GM04503 (cell line): ENCODE results near the gene PTPRG.
"Not testable (repeated sequence)": the region's sequence is repeated elsewhere in the genome, so short reads cannot be mapped to it uniquely, and the experiment has no call there.

ENCODE experiments used
- DNase-seq: peaks from one replicate; pipeline ENCODE4 v3.0.0-alpha.2; 2012; ENCODE audit warnings: low read depth

Gene PTPRG

DNA sequence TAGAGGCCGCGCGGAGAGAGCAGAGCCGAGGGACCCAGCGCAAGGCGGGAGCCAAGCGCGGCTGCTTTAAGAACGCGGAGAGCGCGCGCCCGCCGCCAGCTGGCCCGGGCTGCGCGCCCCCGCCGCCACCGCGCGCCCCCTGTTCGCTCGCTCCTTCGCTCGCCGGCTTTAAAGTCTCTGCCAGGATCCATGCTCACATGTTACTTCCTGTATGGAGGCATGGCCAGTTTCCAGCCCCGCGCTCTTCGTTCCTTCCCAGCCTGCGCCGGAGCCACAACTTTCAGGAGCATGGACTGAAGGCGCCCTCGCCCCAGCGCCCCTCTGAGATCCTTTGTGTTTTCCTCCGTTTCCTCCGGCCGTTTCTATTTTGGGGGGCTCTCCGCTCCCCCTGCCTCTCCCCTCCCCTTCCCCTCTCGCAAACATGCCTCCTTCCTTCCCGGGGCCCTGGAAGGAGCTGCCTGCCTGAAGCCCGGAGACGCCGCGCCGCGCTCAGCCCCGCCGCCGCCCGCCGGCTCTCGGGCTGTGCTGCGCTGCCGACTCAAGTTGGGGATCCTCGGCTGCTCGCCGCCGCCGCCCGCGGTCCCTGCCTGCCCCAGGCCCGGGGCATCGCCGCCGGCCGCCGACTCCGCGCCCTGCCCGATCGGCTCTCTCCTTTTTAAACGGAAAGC, at the start of gene PTPRG:
PTPRG (plus strand) TSS at position 198 of the 668 bp plus-strand sequence. CDS start 717 bp downstream, outside the sequence.
- peak; percentile 69 for DNase-seq

DNA sequence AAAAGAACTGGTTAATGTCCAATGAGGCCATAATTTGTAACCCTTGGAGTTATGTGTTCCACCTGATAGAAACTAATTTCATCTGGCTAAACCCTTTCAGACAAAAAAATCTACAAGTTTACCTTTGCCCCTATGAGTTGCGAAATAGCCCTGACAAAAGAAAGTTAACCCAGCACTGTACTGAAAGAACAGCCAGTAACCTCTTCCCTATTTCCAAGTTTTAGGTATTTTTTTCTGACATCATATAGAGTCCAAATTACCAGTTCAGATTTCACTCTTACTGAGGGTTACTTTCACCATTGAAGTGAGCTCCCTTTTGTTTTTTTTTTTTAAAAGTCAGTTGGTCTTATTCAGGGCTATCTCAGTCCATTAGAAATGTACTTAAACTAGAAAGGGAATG, 42.8 kb upstream of the PTPRG start:
- no peak for DNase-seq

DNA sequence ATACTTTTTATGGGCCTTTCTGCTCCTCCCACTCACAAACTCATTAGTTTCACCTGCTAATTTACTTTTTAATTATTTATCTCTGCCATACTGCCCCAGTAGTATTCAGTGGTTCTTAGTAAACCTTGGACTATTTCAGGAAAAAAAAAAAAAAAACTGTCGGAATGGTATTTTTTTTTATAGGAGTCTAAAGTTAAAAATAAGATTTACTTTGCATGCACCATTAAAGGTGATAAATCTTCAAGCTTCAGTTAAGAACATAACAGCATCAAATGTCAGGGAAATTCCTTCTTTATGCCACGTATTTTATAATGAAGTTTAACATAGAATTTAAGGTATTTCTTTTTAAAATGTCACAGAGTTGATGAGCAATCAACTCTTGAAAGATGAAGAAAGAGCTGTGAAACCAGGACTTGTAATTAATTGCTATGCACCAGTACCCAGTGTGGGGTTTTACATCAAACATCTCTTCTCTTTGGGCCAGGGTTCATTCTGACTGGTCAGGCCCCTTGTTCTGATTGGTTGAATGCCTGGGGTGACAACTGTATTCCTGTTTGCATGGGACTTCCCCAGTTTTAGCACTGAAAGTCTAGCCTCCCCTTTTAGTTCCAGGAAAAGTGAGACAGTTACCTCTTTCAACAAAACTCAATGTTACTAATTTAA, 40.3 kb upstream of the PTPRG start:
- no peak for DNase-seq

DNA sequence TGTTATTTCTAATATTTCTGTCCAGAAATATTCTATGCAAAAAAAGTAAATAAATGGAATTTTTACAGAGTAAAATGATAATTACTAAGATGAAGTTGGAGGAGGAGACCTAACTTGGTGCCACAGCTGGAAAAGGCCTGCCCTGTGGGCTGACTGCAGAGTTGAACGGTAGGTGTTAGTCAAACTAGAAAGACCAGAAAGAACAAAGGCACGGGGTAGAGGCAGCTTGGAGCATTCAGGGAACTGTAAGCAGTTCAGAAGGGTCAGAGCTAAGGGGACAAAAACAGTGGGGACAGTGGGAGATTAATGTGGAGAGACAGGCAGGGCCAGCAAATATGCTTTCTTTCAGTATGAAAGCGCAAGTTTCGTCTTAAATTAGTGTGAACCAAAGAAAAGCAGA, 39.3 kb upstream of the PTPRG start:
- no peak for DNase-seq

DNA sequence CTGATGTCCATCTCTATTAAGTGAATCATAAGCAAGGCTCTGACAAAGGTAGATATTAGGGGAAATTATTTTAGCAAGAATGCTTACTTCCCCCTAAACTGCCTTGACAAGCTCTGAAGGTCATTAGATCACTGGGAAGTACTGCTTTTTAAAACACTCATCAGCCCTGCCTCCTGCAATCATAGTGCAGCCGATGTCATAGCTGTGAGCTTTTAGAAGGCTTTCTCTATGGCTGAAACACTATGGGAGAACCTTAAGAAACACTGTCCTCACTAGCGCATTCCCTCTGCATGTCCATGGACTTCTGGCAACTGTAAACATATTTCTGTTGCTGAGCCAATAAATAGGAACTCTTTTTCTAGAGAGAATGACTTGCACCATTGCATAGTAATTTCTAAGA, 38.7 kb upstream of the PTPRG start:
- DNase-seq, result no peak

DNA sequence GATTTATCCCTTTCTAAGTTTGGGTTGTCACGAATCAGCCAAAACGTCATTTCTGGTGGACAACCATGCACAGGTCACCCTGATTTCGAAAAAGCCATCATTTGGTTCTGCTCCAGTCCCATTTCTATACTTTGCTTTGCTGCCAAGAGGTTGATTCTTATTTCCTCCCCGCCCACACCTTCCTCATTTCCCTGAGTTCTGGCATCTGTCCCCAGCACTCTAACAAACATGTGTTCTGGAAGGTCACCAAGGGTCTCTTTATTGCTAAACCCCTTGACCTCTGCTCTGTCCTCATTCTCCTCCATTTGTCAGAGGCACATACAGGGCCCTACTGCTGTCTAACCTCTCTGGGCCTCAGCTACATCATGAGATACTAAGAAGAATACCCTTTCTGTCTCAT, 36.4 kb upstream of the PTPRG start:
- DNase-seq, result no peak

DNA sequence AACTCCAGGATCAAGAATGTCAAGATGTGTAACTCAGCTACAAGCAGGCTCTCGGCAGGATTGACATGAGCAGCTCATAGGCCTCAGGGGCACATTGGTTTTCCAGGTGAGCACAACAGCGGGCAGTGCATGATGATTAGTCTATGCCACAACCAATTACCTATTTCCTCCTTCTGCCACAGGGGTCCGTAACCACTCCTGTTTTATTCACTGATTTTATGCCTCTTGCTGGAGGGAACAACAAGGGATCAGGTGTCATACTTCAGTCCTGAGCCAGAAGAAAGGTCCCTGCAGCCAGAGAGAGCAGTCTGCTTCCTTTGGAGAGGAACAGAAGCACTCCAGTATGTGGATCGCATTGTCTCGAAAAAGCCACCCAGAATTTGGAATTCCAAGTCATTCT, 35.1 kb upstream of the PTPRG start:
- no peak for DNase-seq

DNA sequence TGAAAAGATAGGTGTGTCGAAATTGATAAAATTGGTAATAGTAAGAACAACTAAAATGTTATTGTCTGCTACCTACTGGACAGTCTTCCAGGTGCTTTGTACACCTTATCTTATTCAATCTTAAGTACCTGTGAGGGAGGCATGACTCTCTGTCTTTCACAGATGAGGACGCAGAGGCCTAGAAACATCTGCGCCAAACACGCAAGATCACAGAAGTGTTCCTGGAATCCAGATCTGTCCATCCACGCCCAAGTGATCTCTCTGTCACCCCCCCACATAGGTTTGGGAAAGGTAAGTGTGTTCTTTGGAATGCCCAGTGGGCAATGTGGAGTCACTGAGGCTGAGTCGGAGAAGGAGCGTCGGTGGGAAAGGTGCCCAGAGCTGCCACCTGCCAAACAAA, 34.4 kb upstream of the PTPRG start:
- no peak for DNase-seq

DNA sequence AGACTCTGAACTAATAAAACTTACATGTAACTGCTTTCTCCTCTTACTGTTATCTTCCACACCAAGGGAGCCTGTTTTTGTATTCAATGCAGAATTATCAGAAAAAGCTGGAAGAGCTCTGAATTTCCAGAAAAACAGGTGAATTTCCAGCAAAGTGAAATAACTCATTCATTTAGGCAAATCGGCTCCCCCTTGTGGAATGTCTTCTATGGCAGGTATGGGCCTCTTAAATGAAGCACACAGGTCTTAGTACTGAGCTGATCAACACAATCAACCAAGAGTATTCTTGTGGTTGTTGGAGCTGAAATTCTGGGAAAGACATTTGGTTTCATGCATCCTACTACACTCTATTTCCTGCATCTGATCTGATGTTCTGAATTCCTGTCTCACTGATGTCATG, 31.0 kb upstream of the PTPRG start:
- no peak for DNase-seq

DNA sequence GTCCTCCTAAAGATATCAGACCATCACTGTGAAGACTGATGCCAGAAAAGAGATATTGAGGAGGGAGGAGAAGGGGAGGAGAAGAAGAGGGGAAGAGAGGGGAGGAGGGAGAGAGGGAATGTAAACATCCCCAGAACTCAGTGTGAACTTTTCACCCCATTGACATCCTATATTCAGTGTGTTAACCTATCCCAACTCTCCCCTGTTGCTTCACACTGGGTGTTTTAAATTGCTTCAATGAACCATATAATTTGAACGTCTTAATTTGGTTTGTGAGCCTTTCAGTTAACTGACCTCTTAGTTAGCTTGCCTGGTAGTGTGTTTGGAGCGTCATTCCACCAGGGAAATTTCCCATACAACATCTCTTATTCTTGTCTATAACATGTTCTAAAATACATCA, 29.8 kb upstream of the PTPRG start:
- DNase-seq, result no peak

DNA sequence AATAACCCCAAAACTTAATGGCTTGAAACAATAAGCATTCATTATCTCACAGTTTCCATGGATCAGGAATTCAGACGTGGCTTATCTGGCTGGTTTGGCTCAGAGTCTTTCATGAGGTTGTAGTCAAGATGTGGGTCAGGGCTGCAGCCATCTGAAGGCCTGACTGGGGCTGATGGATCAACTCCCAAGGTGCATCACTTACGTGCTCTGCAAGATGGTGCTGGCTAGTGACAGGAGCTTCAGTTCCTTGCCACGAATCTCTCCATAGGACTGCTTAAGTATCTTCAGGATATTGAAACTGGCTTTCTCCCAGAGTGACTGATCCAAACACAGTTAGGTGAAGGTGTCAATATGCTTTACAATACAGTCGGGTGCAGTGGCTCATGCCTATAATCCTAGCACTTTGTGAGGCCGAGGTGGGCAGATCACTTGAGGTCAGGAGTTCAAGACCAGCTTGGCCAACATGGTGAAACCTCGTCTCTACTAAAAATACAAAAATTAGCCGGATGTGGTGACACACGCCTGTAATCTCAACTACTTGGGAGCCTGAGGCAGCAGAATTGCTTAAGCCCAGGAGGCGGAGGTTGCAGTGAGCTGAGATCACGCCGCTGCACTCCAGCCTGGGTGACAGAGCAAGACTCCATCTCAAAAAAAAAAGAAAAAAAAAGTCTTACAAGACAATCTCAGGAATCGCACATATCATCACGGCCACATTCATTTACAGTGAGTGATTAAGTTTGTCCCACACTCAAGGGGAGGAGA, 28.5 kb upstream of the PTPRG start:
- DNase-seq, result no peak

DNA sequence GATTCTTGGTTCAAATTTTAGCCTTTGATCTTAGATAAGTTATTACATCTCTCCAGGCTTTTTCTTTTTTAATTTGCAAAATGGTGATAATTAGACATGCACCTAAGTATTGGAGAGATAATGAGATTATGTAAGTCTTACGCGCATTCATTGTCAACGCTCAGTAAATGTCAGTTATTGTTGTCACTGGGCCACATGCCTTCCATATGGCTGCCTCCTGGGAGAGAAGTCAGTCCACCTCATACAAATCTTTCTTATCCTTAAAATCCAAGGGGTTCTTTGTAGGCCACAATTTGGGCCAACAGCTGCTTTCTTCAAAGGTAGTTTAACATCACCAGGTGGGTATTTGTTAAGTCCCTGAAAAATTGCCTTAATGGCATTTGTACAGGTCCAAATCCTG, 25.5 kb upstream of the PTPRG start:
- DNase-seq, result no peak

DNA sequence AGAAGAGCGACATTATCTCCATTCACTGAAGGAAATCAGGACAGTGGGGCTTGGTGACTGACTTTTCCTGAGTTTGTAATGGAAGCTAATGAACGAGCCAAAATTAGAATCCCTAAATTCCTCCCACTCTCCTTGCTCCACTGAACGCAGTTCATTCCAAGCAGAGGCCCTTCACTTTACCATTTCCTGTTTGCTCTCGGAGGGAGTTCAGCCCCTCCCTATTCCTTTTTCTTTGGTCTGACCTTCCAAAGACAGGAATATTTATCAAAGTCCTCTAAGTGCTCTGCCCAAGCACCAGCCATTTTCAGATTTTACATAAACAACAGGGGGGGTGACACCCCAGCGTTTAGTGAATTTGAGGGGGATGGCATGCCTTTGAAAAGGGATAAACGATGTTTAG, 24.0 kb upstream of the PTPRG start:
- no peak for DNase-seq

DNA sequence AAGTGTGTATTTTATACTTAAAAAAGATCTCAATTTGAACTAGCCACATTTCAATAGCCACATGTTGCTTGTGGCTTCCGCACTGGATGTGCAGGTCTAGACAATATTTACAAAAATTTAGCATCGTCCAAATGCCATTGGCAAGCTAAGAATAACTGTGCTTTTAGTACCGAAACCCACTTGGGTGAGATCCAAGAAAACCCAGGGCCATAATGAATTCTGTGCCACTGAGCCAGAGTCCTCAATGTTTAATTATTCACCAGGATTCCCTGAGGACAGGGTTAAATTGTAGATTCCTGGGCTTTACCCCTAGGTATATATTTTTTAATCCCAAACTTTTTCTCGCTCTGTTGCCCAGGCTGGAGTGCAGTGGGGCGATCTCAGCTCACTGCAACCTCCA, 22.9 kb upstream of the PTPRG start:
- no peak for DNase-seq

DNA sequence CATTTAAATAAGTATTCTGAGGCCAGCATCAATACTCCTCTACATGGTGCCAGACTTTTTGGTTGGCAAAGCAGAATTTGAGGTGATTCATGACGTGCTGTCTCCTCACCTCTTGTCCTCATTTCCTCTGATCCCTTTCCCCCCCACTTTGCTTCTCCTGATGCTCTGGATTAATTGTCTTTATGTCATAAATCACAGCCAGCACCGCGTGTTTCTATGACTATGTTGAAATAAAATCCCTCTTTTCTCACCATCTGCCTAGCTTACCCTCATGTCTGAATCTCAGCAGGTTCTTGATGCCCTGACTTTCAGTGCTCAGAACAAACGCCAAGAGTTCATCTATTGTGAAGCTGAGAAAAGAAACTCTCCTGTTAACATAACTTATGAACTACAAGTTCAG, 19.7 kb upstream of the PTPRG start:
- DNase-seq, result no peak

DNA sequence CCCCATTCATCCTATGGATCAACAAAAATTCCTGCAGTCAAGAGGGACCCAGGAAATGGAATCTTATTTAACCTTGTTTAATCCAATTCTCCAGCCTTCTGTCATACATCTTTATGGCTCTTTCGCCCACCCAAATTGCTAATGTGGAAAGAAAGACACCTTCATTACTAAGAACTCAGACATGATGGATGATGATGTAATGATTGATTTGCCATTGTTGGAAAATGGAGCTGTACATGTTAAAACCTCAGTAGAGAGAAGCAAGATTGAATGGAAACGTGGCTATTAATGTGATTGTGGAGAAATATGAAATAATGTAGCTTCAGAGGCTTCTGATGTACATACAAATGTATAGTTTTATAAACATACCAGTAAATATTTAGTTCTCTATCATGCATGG, 15.7 kb upstream of the PTPRG start:
- no peak for DNase-seq

DNA sequence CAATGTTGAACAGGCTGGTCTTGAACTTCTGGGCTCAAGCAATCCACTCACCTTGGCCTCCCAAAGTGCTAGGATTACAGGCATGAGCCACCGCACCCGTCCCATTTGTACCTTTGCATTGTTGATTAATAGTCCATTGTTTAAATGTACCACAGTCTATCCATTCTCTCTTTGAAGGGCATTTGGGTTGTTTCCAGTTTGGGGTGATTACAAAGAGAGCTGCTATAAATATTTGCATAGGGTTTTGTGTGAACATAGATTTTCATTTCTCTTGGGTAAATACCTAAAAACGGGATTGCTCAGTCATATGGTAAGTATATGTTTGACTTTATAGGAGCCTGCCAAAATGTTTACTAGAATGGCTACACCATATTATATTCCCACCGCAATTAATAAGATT, 13.7 kb upstream of the PTPRG start:
- no peak for DNase-seq

DNA sequence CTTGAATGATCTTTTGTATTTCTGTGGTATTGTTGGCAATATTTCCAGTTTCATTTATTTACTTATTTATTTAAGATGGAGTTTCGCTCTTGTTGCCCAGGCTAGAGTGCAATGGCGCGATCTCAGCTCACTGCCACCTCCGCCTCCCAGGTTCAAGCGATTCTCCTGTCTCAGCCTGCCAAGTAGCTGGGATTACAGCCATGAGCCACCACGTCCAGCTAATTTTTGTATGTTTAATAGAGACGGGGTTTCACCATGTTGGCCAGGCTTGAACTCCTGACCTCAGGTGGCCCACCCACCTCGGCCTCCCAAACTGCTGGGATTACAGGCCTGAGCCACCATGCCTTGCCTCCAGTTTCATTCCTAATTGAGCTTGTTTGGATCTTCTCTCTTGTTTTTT, 8.7 kb upstream of the PTPRG start:
- DNase-seq, result not testable (repeated sequence)

DNA sequence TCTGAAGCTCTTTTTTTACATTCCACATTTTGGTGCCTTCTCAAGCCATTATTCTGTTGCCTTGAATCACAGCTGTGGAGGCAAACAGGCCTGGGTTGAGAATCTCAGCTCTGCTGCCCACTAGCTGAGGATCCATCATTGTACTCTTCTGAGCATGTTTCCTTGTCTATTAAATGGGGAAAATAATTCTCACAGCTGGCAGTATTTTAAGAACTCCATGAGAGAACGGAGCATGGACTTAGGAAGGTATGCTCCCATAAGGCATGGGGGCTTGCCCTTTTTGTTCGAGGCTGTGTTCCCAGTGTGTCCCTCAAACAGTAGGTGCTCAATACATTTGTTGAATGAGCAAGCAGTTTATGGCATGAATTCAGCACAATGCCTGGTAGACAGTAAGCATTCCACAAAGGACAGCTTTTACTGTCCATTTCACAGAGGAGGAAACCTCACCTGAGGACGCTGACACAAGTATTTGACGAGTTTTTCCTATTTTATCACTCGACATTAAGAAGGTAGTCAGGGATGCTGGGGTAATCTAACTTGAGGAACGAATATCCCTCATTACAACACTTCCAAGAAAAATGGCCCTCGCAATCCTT, 2.1 kb upstream of the PTPRG start:
- no peak for DNase-seq

DNA sequence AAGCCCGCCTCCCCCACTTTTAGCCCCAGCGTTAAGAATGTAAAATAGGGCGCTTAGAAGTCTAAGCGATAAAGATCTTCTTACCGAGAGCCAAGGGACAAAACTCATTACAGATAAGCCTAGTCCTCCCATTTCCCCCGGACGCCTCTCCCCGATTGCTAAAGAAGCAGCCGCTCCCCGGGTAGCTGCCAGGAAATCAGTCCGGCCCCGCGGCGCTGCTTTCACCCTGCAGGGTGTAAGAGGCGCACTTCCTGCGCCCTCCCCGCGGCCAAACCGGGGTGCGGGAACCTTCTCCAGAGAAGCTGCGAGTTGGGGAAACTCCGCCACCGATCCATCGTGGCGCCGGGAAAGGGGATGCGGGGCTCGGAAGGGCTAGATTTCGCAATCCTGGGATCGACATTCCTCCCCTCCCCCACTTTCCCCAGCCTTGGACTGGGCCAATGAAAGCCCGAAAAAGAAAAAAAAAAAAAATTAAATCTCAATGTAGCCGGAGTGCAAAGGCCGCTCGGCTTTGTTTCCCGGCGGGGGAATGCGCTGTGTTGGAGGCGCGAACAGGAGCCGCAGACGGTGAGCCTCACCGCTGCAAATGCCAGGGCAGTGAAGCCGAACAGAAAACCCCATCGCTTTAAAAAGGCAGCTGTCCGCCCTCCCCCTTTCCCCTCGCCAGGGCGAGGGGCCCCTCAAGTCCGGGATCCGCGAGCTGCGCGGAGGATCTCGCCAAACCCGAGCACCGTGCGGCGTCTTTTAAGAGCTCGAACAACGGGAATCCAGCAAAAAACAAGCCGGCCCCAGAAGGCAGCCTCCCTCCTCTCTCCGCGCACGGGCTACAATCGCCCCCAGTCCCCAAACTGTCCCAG, 626 bp upstream of the PTPRG start:
- no peak for DNase-seq

DNA sequence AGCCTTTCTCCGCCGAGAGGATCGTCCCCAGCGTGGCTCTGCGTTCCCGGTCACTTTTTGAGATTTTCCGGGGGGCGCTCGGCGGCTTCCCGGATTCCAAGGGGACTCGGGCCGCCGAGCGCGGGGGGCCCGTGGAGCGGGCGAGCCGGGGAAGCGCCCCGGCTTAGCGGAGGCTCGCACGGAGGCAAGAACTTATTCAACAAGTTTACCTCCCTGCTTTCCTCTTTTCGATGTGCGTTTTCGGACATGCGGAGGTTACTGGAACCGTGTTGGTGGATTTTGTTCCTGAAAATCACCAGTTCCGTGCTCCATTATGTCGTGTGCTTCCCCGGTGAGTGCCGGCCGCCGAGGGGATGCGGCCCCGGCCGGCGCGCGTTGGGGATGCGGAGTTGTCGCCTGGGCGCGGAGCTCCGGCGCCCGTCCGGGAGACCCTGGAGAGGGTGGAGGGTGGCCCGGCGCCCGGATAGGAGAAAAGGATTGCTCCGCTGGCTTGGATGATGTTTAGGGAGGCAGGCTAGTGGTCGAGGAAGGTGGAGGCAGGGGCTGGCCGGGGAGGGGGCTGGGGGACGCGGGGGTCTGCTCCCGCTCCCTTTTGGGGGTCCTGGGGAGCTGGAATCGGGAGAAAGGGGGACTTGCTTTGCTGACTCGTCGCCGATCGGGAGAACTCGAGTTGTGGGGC, 810 bp downstream of the PTPRG start:
- no peak for DNase-seq
